Trophoblast cell (in vitro differentiated cells and primary cell): ENCODE results near the gene TMEFF1.

ENCODE experiments used
- DNase-seq, 2 donors: peaks; one replicate each; pipeline ENCODE4 v3.0.0-alpha.2; 2016
- H2AFZ ChIP-seq: 2 replicates; pipeline ENCODE4 v1.6.1; 2013; ENCODE audit warnings: low read length, moderate library complexity, mild to moderate bottlenecking; ENCODE audit not compliant: insufficient read depth, poor library complexity
- H2AK5ac ChIP-seq: 2 replicates; pipeline ENCODE4 v1.6.1; 2013; ENCODE audit warnings: mild to moderate bottlenecking, low read length
- H2BK120ac ChIP-seq: 2 replicates; pipeline ENCODE4 v1.6.1; 2013; ENCODE audit warnings: low read length, mild to moderate bottlenecking, moderate library complexity; ENCODE audit not compliant: insufficient read depth, poor library complexity
- H2BK12ac ChIP-seq: 2 replicates; pipeline ENCODE4 v1.6.1; 2013; ENCODE audit warnings: mild to moderate bottlenecking, low read length, moderate library complexity
- H2BK5ac ChIP-seq: 2 replicates; pipeline ENCODE4 v1.6.1; 2013; ENCODE audit warnings: low read length, low read depth, moderate library complexity, mild to moderate bottlenecking; ENCODE audit not compliant: poor library complexity
- H3K14ac ChIP-seq: 2 replicates; pipeline ENCODE4 v1.6.1; 2013; ENCODE audit warnings: mild to moderate bottlenecking, low read length
- H3K18ac ChIP-seq: 2 replicates; pipeline ENCODE4 v1.6.1; 2013; ENCODE audit warnings: mild to moderate bottlenecking, low read length
- H3K23ac ChIP-seq: 2 replicates; pipeline ENCODE4 v1.6.1; 2013; ENCODE audit warnings: low read length
- H3K27ac ChIP-seq: 2 replicates; pipeline ENCODE4 v1.5.1; 2013; ENCODE audit warnings: low read depth, mild to moderate bottlenecking, inconsistent platforms, low read length, moderate library complexity
- H3K27me3 ChIP-seq: 2 replicates; pipeline ENCODE4 v1.6.1; 2013; ENCODE audit warnings: inconsistent platforms, mild to moderate bottlenecking, low read length, moderate library complexity; ENCODE audit not compliant: insufficient read depth
- H3K36me3 ChIP-seq, 2 experiments: 1 replicate in 1 of 2; 2 replicates in 1 of 2; pipeline ENCODE4 v1.6.1; 2013; ENCODE audit warnings: low read length in 2 of 2, mild to moderate bottlenecking in 2 of 2, moderate library complexity in 1 of 2; ENCODE audit not compliant: insufficient read depth in 2 of 2, control insufficient read depth in 1 of 2
- H3K4ac ChIP-seq: 2 replicates; pipeline ENCODE4 v1.6.1; 2013; ENCODE audit warnings: low read depth, mild to moderate bottlenecking, low read length, moderate library complexity
- H3K4me1 ChIP-seq, 2 experiments: 1 replicate in 1 of 2; 2 replicates in 1 of 2; pipeline ENCODE4 v1.6.1; 2013; ENCODE audit warnings: low read length in 2 of 2, mild to moderate bottlenecking in 2 of 2, moderate library complexity in 1 of 2; ENCODE audit not compliant: insufficient read depth in 2 of 2, control insufficient read depth in 1 of 2
- H3K4me2 ChIP-seq: 2 replicates; pipeline ENCODE4 v1.6.1; 2013; ENCODE audit warnings: inconsistent platforms, mild to moderate bottlenecking, low read length, moderate library complexity
- H3K4me3 ChIP-seq: 2 replicates; pipeline ENCODE4 v1.5.1; 2013; ENCODE audit warnings: mild to moderate bottlenecking, low read depth, low read length, inconsistent platforms
- H3K79me1 ChIP-seq: one replicate; pipeline ENCODE4 v1.6.1; 2013; ENCODE audit warnings: low read length
- H3K79me2 ChIP-seq: 2 replicates; pipeline ENCODE4 v1.6.1; 2013; ENCODE audit warnings: low read length, mild to moderate bottlenecking; ENCODE audit not compliant: control insufficient read depth, insufficient read depth, poor library complexity
- H3K9ac ChIP-seq: 2 replicates; pipeline ENCODE4 v1.6.1; 2013; ENCODE audit warnings: mild to moderate bottlenecking, low read length
- H3K9me3 ChIP-seq: 2 replicates; pipeline ENCODE4 v1.6.1; 2013; ENCODE audit warnings: low read depth, mild to moderate bottlenecking, control low read depth, inconsistent platforms, low read length; ENCODE audit not compliant: insufficient read depth
- H4K12ac ChIP-seq: 2 replicates; pipeline ENCODE4 v1.6.1; 2013; ENCODE audit warnings: low read depth, mild to moderate bottlenecking, low read length, moderate library complexity
- H4K8ac ChIP-seq: 2 replicates; pipeline ENCODE4 v1.6.1; 2013; ENCODE audit warnings: low read depth, mild to moderate bottlenecking, low read length, moderate library complexity
- H4K91ac ChIP-seq: one replicate; pipeline ENCODE4 v1.6.1; 2013; ENCODE audit warnings: low read depth, mild to moderate bottlenecking, low read length, moderate library complexity
- WGBS: extraction: QIAGEN DNeasy Blood & Tissue Kit; methylation state at CpG from one replicate; pipeline ENCODE4 v1.1.7; 2013; ENCODE audit warnings: missing lambda C conversion rate; ENCODE audit not compliant: insufficient read length, insufficient coverage; ENCODE audit errors: extremely low coverage; 5-methylcytosine and 5-hydroxymethylcytosine counted together

The TMEFF1 gene

GRCh38 chr9:100575006-100575405 lies 102.1 kb downstream of the TMEFF1 start:
- H3K36me3 ChIP-seq = peaks cover 2 to 3% of the 10 kb centered on the region in 2 experiments
- no peak overlapping the region for H3K4ac ChIP-seq
- no peak overlapping the region for H2BK5ac ChIP-seq
- H2AFZ ChIP-seq = no peak overlapping the region
- no peak overlapping the region for H2AK5ac ChIP-seq
- no peaks in the 10 kb centered on the region for H3K9me3 ChIP-seq
- no peak overlapping the region for H2BK12ac ChIP-seq
- no peaks in the 10 kb centered on the region for H3K79me2 ChIP-seq
- no peak overlapping the region for H4K8ac ChIP-seq
- no peaks in the 10 kb centered on the region for H3K79me1 ChIP-seq
- no peak overlapping the region for H3K14ac ChIP-seq
- no peak overlapping the region for H4K91ac ChIP-seq
- no peak overlapping the region for H3K4me2 ChIP-seq
- no peak overlapping the region for H3K18ac ChIP-seq
- no CpG with 5 or more reads among the region's 4 CpGs for WGBS
- no peaks in the 10 kb centered on the region for H3K27me3 ChIP-seq
- no peak overlapping the region for H3K9ac ChIP-seq
- no peak overlapping the region for H2BK120ac ChIP-seq
- no peak overlapping the region for H3K23ac ChIP-seq
- DNase-seq = no peak
- H3K4me1 ChIP-seq = no peaks in the 10 kb centered on the region
- H3K4me3 ChIP-seq = no peak overlapping the region
- H4K12ac ChIP-seq = no peak overlapping the region
- H3K27ac ChIP-seq = no peak overlapping the region

DNA sequence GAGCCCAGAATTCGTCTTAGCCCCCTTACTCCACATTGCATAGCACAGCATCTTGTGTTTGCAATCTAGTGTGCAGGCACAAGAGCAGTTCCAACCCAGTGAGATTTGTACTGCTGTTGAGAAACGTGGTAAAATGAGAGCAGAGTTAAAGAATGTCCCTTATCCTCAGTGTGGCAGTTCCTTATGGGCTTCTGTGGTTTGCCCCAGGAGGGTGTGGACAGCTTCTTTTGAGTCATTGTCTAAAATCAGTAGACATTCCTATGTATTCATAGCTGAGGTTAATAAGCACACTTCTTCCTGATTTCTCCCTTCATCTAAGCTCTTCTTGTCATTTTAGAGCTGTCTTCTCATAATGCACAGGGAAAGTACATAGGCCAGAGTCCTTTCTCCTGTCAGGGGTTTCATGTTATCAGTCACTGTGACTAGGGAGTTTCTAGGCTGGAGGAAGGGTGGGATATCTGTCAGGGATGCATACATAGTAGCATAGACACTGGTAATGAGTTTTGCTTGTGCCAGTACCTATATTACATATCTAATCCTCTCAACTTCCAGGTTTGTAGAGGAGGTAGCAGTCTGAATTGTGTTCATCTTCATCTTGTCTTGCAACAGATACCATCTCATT lies 102.9 kb downstream of the TMEFF1 start:
- DNase-seq = peak; percentile 6 to 58
- Histone ChIP-seq H3K23ac (no peak overlapping the region), H4K12ac (no peak overlapping the region), H3K18ac (no peak overlapping the region), H3K4ac (no peak overlapping the region), H3K4me2 (no peak overlapping the region), H3K79me1 (no peaks in the 10 kb centered on the region), H2BK5ac (no peak overlapping the region), H2AK5ac (no peak overlapping the region), H3K9ac (no peak overlapping the region), H3K14ac (no peak overlapping the region), H3K36me3 (peaks cover 2 to 3% of the 10 kb centered on the region in 2 experiments), H2BK120ac (no peak overlapping the region), H2BK12ac (no peak overlapping the region), H3K4me3 (no peak overlapping the region), H3K9me3 (no peaks in the 10 kb centered on the region), H4K91ac (no peak overlapping the region), H3K27ac (no peak overlapping the region), H2AFZ (no peak overlapping the region), H3K27me3 (no peaks in the 10 kb centered on the region), H4K8ac (no peak overlapping the region), H3K4me1 (no peaks in the 10 kb centered on the region), H3K79me2 (no peaks in the 10 kb centered on the region)
- WGBS = no CpG with 5 or more reads among the region's 2 CpGs

- no peak within 1 kb of the TSS for H4K12ac ChIP-seq
- no peak within 1 kb of the TSS for H3K23ac ChIP-seq
- H3K18ac ChIP-seq = no peak within 1 kb of the TSS
- no peak within 1 kb of the TSS for H4K8ac ChIP-seq
- no peak within 1 kb of the TSS for H3K14ac ChIP-seq
- H2BK120ac ChIP-seq = no peak within 1 kb of the TSS
- H3K79me2 ChIP-seq = no peaks in the 10 kb centered on the region
- H3K27me3 ChIP-seq = no peaks in the 10 kb centered on the region
- no peak within 1 kb of the TSS for H2BK5ac ChIP-seq
- H3K9ac ChIP-seq = no peak within 1 kb of the TSS
- no peak within 1 kb of the TSS for H2AFZ ChIP-seq
- DNase-seq = peak in 1 of 2 donors; percentile 25
- H3K27ac ChIP-seq = no peak within 1 kb of the TSS
- no peak within 1 kb of the TSS for H3K4me2 ChIP-seq
- H3K4me3 ChIP-seq = no peak within 1 kb of the TSS
- no peak within 1 kb of the TSS for H3K4ac ChIP-seq
- H2BK12ac ChIP-seq = no peak within 1 kb of the TSS
- whole genome bisulfite sequencing = no CpG with 5 or more reads among the region's 10 CpGs
- H3K36me3 ChIP-seq = peaks cover 2 to 6% of the 10 kb centered on the region in 2 experiments
- H4K91ac ChIP-seq = no peak within 1 kb of the TSS
- no peaks in the 10 kb centered on the region for H3K4me1 ChIP-seq
- H2AK5ac ChIP-seq = no peak within 1 kb of the TSS
- no peaks in the 10 kb centered on the region for H3K9me3 ChIP-seq
- H3K79me1 ChIP-seq = no peaks in the 10 kb centered on the region
These were observed 105.0 kb downstream of the TMEFF1 start, which contains the start of gene CAVIN4 for GRCh38 chr9:100577776-100578448. Gene CAVIN4 (plus strand): TSS chr9:100578079. CDS start chr9:100578144, 65 bp downstream.

- Histone ChIP-seq H3K27me3 (no peaks in the 10 kb centered on the region), H3K9me3 (no peaks in the 10 kb centered on the region), H4K8ac (no peak overlapping the region), H2AFZ (no peak overlapping the region), H3K27ac (no peak overlapping the region), H2BK5ac (no peak overlapping the region), H3K9ac (no peak overlapping the region), H3K4me1 (no peaks in the 10 kb centered on the region), H4K12ac (no peak overlapping the region), H3K18ac (no peak overlapping the region), H3K14ac (no peak overlapping the region), H3K23ac (no peak overlapping the region), H3K79me1 (no peaks in the 10 kb centered on the region), H3K4ac (no peak overlapping the region), H3K79me2 (no peaks in the 10 kb centered on the region), H3K4me3 (no peak overlapping the region), H2BK12ac (no peak overlapping the region), H2BK120ac (no peak overlapping the region), H4K91ac (no peak overlapping the region), H2AK5ac (no peak overlapping the region), H3K36me3 (peaks cover 6% of the 10 kb centered on the region in 2 experiments), H3K4me2 (no peak overlapping the region)
- WGBS = no CpG with 5 or more reads among the region's 1 CpG
- no peak for DNase-seq
These were observed 105.7 kb downstream of the TMEFF1 start for GRCh38 chr9:100578610-100579009.
